Measurements from ENCODE around the gene POMC. TPM values are rescaled to one million over a fixed set of nuclear protein-coding genes. Genes with fewer than 3 reads are reported as not detected.

Gene POMC
- polyA plus RNA-seq, 1 donor from 2014 or later, result not detected

- Histone ChIP-seq H3K4me3 (ENCODE audit: low read length) (no peak overlapping the region), H3K27ac (ENCODE audit: low read length) (no peak overlapping the region)
These were observed 29.8 kb upstream of the POMC start for GRCh38 chr2:25198209-25198525.

GRCh38 chr2:25197336-25198208, 29.2 kb upstream of the POMC start:
- no peak overlapping the region for H3K9ac ChIP-seq (ENCODE audit: low read length)
- H2AFZ ChIP-seq (ENCODE audit: low read depth, low read length), result no peak overlapping the region
- no peaks in the 10 kb centered on the region for H3K9me2 ChIP-seq (ENCODE audit: insufficient read depth, low read length)
- no peaks in the 10 kb centered on the region for H4K20me1 ChIP-seq (ENCODE audit: insufficient read depth)
- no peaks in the 10 kb centered on the region for H3K27me3 ChIP-seq (ENCODE audit: insufficient read depth, low read depth, low read length)
- no peaks in the 10 kb centered on the region for H3F3A ChIP-seq (ENCODE audit: insufficient read depth, low read length, poor library complexity, severe bottlenecking)
- no peak overlapping the region for H3K4me2 ChIP-seq (ENCODE audit: low read length)
- H3K79me2 ChIP-seq (replicated peaks; ENCODE audit: insufficient read depth, low read length), result no peaks in the 10 kb centered on the region
- H3K4me3 ChIP-seq (ENCODE audit: low read length), result no peak overlapping the region
- no peak overlapping the region for H3K27ac ChIP-seq (ENCODE audit: low read length)
- no peaks in the 10 kb centered on the region for H3K9me3 ChIP-seq (ENCODE audit: low read length)
- no peaks in the 10 kb centered on the region for H3K36me3 ChIP-seq (ENCODE audit: insufficient read depth, low read length)
- TF ChIP-seq SMC3 (conservative IDR thresholded peaks at IDR 0.05; ENCODE audit: poor library complexity) (no peak), EZH2 (IDR thresholded peaks at IDR 0.05; ENCODE audit: borderline replicate concordance, insufficient read depth, low read length, poor library complexity, severe bottlenecking) (no peak), REST (IDR thresholded peaks at IDR 0.05; ENCODE audit: borderline replicate concordance) (no peak), TAF1 (IDR thresholded peaks at IDR 0.05; ENCODE audit: low read depth) (no peak), MXI1 (conservative IDR thresholded peaks at IDR 0.05; ENCODE audit: poor library complexity, severe bottlenecking) (no peak), CTCF (IDR thresholded peaks at IDR 0.05; ENCODE audit: poor library complexity, severe bottlenecking) (no peak)

More at GRCh38 chr2:25198209-25198525, 29.8 kb upstream of the POMC start:
- Histone ChIP-seq H3K36me3 (ENCODE audit: insufficient read depth, low read length) (no peaks in the 10 kb centered on the region), H3K9me3 (ENCODE audit: low read length) (no peaks in the 10 kb centered on the region), H2AFZ (ENCODE audit: low read depth, low read length) (no peak overlapping the region), H3K9ac (ENCODE audit: low read length) (no peak overlapping the region), H3K9me2 (ENCODE audit: insufficient read depth, low read length) (no peaks in the 10 kb centered on the region), H3K27me3 (ENCODE audit: insufficient read depth, low read depth, low read length) (no peaks in the 10 kb centered on the region), H3F3A (ENCODE audit: insufficient read depth, low read length, poor library complexity, severe bottlenecking) (no peaks in the 10 kb centered on the region), H4K20me1 (ENCODE audit: insufficient read depth) (no peaks in the 10 kb centered on the region), H3K4me2 (ENCODE audit: low read length) (no peak overlapping the region), H3K79me2 (replicated peaks; ENCODE audit: insufficient read depth, low read length) (no peaks in the 10 kb centered on the region)
- TF ChIP-seq REST (IDR thresholded peaks at IDR 0.05; ENCODE audit: borderline replicate concordance), result no peak
- no peak for TF ChIP-seq SMC3 (conservative IDR thresholded peaks at IDR 0.05; ENCODE audit: poor library complexity)
- no peak for TF ChIP-seq TAF1 (IDR thresholded peaks at IDR 0.05; ENCODE audit: low read depth)
- TF ChIP-seq CTCF (IDR thresholded peaks at IDR 0.05; ENCODE audit: poor library complexity, severe bottlenecking), result no peak

All from neural cell (in vitro differentiated cells).